Gastroesophageal sphincter (tissue), 4 donors: Measurements from ENCODE around the gene RFC2. TPM values are rescaled to one million over a fixed set of nuclear protein-coding genes. Genes with fewer than 3 reads are reported as not detected.
"Not testable (repeated sequence)": the region's sequence is repeated elsewhere in the genome, so short reads cannot be mapped to it uniquely, and the experiment has no call there.

ENCODE experiments used
- ATAC-seq: fragments of 150-250 bp; one replicate; pipeline ENCODE4 v1.9.1; 2016; ENCODE audit warnings: mild to moderate bottlenecking, moderate library complexity
- H3K27ac ChIP-seq, 4 donors: fragments of 200-600 bp; sonication (generic) in 3 of 4; 1 replicate in 3 of 4; 2 replicates in 1 of 4; pipeline ENCODE4 v1.5.1; 2016 to 2019
- H3K27me3 ChIP-seq: fragments of 200-600 bp; sonication (generic); one replicate; pipeline ENCODE4 v1.5.1; 2019
- H3K36me3 ChIP-seq, 2 donors: fragments of 200-600 bp; sonication (generic); one replicate each; pipeline ENCODE4 v1.5.1; 2019; ENCODE audit warnings: control low read depth in 1 of 2
- H3K4me1 ChIP-seq, 3 donors: fragments of 200-600 bp; sonication (generic); 1 replicate in 2 of 3; 2 replicates in 1 of 3; pipeline ENCODE4 v1.5.1; 2016 to 2019; ENCODE audit warnings: control low read depth in 2 of 3
- H3K4me3 ChIP-seq, 2 donors: fragments of 200-600 bp; sonication (generic); one replicate each; pipeline ENCODE4 v1.5.1; 2019; ENCODE audit warnings: mild to moderate bottlenecking in 1 of 2, moderate library complexity in 1 of 2
- H3K9me3 ChIP-seq, 3 donors: fragments of 200-600 bp; sonication (generic); one replicate each; pipeline ENCODE4 v1.5.1; 2017 to 2019; ENCODE audit warnings: control low read depth in 2 of 3
- EP300 ChIP-seq: sonication (generic); formaldehyde crosslinking; IDR thresholded peaks from one replicate; pipeline ENCODE4 v1.6.1; 2017; ENCODE audit warnings: antibody characterized with exemption, mild to moderate bottlenecking
- POLR2A ChIP-seq, 2 donors: fragments of 450-650 bp; IDR thresholded peaks; one replicate each; pipeline ENCODE4 v1.6.1; 2017; ENCODE audit warnings: antibody characterized with exemption in 2 of 2, mild to moderate bottlenecking in 2 of 2, moderate library complexity in 1 of 2
- POLR2AphosphoS5 ChIP-seq: sonication (generic); formaldehyde crosslinking; IDR thresholded peaks from one replicate; pipeline ENCODE4 v1.6.1; 2017; ENCODE audit warnings: antibody characterized with exemption
- WGBS, 2 donors: methylation state at CpG; one replicate each; pipeline ENCODE4 v1.1.5; 2018; ENCODE audit warnings: low coverage in 1 of 2; 5-methylcytosine and 5-hydroxymethylcytosine counted together
- total RNA-seq, 4 donors: library from RNA; depleted of rRNA; stranded (reverse); fragments of >200 nt; gene quantifications; one replicate each; pipeline ENCODE4 v1.1.0, GENCODE V29; 2016
- TF ChIP-seq, protein P1 (sequence below), 4 experiments: fragments of 200-600 bp in 2 of 4; fragments of 450-650 bp in 2 of 4; sonication (generic) in 1 of 4; IDR thresholded peaks; one replicate each; pipeline ENCODE4 v1.5.1; 2017 to 2019; ENCODE audit warnings: antibody characterized with exemption in 4 of 4, mild to moderate bottlenecking in 2 of 4, moderate library complexity in 2 of 4

Gene RFC2
- total RNA-seq, 4 donors from 2014 or later = 11.3 to 12.2 (median 11.3) TPM

DNA sequence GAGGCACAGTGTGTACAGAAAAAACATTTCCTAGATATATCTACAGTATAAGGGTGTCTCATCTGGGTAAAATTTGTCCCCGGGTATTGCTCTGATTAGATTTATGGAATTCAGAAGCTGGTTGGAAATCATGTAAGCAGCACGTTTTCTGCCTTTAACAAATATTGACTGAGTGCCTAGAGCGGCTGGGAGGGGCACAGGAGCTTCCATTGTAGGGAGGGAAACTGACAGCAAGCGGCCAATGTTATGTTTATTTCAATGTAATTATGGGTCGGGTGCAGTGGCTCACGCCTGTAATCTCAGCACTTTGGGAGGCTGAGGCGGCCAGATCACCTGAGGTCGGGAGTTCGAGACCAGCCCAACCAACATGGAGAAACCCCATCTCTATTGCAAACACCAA lies 4.4 kb upstream of the RFC2 start:
- Histone ChIP-seq H3K9me3 (no peaks in the 10 kb centered on the region), H3K27me3 (no peaks in the 10 kb centered on the region), H3K36me3 (no peaks in the 10 kb centered on the region), H3K4me3 (no peak overlapping the region), H3K4me1 (peaks cover 0 to 26% (median 7%) of the 10 kb centered on the region in 3 donors), H3K27ac (no peak overlapping the region)
- TF ChIP-seq, protein P1, sequence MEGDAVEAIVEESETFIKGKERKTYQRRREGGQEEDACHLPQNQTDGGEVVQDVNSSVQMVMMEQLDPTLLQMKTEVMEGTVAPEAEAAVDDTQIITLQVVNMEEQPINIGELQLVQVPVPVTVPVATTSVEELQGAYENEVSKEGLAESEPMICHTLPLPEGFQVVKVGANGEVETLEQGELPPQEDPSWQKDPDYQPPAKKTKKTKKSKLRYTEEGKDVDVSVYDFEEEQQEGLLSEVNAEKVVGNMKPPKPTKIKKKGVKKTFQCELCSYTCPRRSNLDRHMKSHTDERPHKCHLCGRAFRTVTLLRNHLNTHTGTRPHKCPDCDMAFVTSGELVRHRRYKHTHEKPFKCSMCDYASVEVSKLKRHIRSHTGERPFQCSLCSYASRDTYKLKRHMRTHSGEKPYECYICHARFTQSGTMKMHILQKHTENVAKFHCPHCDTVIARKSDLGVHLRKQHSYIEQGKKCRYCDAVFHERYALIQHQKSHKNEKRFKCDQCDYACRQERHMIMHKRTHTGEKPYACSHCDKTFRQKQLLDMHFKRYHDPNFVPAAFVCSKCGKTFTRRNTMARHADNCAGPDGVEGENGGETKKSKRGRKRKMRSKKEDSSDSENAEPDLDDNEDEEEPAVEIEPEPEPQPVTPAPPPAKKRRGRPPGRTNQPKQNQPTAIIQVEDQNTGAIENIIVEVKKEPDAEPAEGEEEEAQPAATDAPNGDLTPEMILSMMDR (IDR thresholded peaks at IDR 0.05) = no peak
- TF ChIP-seq POLR2A (IDR thresholded peaks at IDR 0.05) (no peak), POLR2AphosphoS5 (no peak), EP300 (no peak)
- ATAC-seq = no peak
- WGBS, 2 donors = 82 to 100% methylated on average over 1 to 9 of the region's 9 CpGs

DNA sequence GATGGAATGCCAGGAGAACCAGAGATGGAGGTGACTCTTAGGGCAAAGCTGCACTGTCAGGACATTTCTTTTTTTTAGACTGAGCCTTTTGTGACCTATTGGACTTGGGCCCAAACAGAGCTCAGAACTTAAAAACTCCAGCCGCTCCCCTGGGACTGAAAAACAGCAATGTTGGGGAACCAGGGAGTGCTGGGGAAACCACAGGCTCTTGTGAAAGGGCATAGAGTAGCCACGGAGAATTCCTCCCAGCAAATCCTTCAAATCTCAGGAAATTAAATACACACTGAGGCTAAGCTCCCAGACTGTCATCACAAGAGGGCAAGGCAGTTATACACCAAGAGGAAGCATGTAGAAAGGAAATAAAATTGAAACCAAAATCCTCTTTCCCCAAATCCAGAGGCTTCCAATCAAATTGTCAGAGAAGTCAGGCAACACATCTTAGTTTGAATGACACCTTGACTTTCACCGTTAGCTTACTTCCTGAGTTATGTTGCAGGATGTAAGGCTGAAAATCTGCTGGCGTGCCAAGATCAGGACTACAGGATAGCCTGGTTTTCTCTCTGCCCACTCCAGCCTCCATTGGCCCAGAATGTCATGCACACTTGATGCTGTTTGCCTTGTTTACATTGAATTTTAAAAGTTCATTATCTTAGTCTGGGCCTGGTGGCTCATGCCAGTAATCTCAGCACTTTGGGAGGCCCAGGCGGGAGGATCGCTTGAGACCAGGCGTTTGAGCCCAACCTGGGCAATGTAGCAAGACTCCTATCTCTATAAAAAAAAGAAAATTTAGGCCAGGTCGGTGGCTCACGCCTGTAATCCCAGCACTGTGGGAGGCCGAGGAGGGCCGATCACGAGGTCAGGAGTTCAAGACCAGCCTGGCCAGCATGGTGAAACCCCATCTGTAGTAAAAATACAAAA lies 2.6 kb upstream of the RFC2 start:
- Histone ChIP-seq H3K36me3 (no peaks in the 10 kb centered on the region), H3K4me3 (no peak overlapping the region), H3K27ac (peak overlapping the region in 2 of 4 donors; percentile 19 to 25), H3K9me3 (no peaks in the 10 kb centered on the region), H3K27me3 (no peaks in the 10 kb centered on the region), H3K4me1 (peaks cover 0 to 38% (median 12%) of the 10 kb centered on the region in 3 donors)
- 54 to 75% methylated on average over 6 to 8 of the region's 12 CpGs for WGBS, 2 donors
- ATAC-seq = no peak
- TF ChIP-seq, protein P1 (IDR thresholded peaks at IDR 0.05) = no peak
- TF ChIP-seq POLR2AphosphoS5 = no peak
- no peak for TF ChIP-seq POLR2A (IDR thresholded peaks at IDR 0.05)
- TF ChIP-seq EP300 = no peak

DNA sequence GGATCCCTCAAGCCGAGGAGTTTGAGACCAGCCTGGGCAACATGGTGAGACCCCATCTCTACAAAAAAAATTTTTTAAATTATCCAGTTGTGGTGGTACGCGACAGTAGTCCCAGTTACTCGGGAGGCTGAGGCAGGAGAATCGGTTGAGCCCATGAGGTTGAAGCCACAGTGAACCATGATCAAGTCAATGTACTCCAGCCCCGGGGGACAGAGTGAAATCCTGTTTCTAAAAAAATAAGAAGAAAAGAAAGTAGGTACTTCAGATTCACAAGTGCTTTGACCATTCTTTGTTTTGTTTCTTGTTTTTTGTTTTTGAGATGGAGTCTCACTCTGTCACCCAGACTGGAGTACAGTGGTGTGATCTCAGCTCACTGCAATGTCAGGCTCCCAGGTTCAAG lies 1.3 kb upstream of the RFC2 start:
- not testable (repeated sequence) for H3K27me3 ChIP-seq, ATAC-seq, H3K9me3 ChIP-seq
- peak overlapping the region; percentile 76 to 95 (median 92) for H3K27ac ChIP-seq
- 79 to 98% methylated on average over 5 to 6 of the region's 6 CpGs for WGBS, 2 donors
- H3K4me3 ChIP-seq = peak overlapping the region in 1 of 2 donors; percentile 74
- H3K4me1 ChIP-seq = peaks cover 0 to 38% (median 12%) of the 10 kb centered on the region in 3 donors
- peaks cover 0 to 12% of the 10 kb centered on the region in 2 donors for H3K36me3 ChIP-seq

DNA sequence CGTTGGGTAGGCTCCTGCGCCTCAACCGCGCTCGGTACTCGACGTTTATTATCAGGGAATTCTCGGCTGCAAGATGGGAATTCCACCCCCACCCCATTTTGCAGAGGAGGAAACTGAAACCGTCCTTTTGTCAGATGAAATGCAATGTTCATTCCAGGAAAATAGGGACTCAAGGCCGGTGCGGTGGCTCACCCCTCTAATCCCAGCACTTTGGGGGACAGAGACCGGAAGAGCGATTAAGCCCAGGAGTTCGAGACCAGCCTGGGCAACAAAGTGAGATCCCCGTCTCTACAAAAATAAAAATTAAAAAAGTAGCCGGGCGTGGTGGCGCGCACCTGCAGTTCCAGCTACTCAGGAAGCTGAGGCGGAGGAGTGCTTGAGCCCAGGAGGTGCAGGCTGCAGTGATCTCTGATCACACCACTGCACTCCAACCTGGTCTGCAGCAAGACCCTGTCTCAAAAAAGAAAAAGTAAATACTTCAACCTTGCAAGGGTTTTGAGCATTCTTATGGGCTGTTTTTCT lies 720 bp upstream of the RFC2 start:
- H3K9me3 ChIP-seq = no peaks in the 10 kb centered on the region
- peaks cover 0 to 38% (median 12%) of the 10 kb centered on the region in 3 donors for H3K4me1 ChIP-seq
- H3K36me3 ChIP-seq = peaks cover 0 to 17% of the 10 kb centered on the region in 2 donors
- no peak for ATAC-seq
- TF ChIP-seq POLR2AphosphoS5 = no peak
- H3K27me3 ChIP-seq = no peaks in the 10 kb centered on the region
- H3K4me3 ChIP-seq = peak overlapping the region; percentile 74 to 81
- H3K27ac ChIP-seq = peak overlapping the region; percentile 76 to 95 (median 92)
- 31 to 49% methylated on average over 6 of the region's 20 CpGs for WGBS, 2 donors

DNA sequence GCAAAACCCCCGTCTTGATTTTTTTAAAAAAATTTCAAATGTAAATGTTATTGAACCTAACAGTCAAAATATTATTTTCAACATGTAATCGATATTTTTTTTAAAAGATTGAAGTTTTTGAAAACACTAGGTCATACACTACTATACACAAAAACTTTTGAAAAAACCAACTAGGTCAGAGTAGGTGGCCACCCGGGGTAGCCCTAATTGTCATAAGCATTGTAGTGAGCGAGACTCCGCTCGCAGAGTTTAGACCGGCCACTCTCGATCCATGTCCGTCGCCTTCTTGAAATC lies 417 bp downstream of the RFC2 start:
- Histone ChIP-seq H3K27me3 (no peaks in the 10 kb centered on the region), H3K36me3 (peaks cover 0 to 28% of the 10 kb centered on the region in 2 donors), H3K9me3 (no peaks in the 10 kb centered on the region), H3K4me3 (peak overlapping the region; percentile 74 to 81), H3K27ac (peak overlapping the region; percentile 59 to 95 (median 92)), H3K4me1 (peaks cover 0 to 38% (median 12%) of the 10 kb centered on the region in 3 donors)
- ATAC-seq = no peak
- 0 to 3% methylated on average over 8 to 10 of the region's 10 CpGs for WGBS, 2 donors
- no peak for TF ChIP-seq EP300
- no peak for TF ChIP-seq POLR2AphosphoS5
- TF ChIP-seq POLR2A (IDR thresholded peaks at IDR 0.05) = no peak

DNA sequence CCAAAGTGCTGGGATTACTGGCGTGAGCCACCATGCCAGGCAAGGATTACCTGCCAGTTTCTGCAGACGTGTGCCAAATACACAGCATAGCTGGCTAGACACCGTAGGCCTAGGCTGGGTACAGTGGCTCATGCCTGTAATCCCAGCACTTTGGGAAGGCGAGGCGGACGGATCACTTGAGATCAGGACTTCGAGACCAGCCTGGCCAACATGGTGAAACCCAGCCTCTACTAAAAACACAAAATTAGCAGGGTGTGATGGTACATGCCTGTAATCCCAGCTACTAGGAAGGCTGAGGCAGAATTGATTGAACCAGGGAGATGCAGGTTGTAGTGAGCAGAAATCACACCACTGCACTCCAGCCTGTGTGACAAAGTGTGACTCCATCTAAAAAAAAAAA lies 868 bp downstream of the RFC2 start:
- peak overlapping the region in 1 of 2 donors; percentile 74 for H3K4me3 ChIP-seq
- peak overlapping the region in 2 of 4 donors; percentile 94 to 95 for H3K27ac ChIP-seq
- TF ChIP-seq POLR2A (IDR thresholded peaks at IDR 0.05) = no peak
- TF ChIP-seq POLR2AphosphoS5 = no peak
- TF ChIP-seq, protein P1 (IDR thresholded peaks at IDR 0.05) = no peak
- no peak for TF ChIP-seq EP300
- H3K4me1 ChIP-seq = peaks cover 0 to 38% (median 12%) of the 10 kb centered on the region in 3 donors
- 57% methylated on average over 2 of the region's 7 CpGs; no CpG with 5 or more reads in 1 of the 2 donors for WGBS, 2 donors
- no peak for ATAC-seq
- H3K9me3 ChIP-seq = no peaks in the 10 kb centered on the region
- H3K36me3 ChIP-seq = peaks cover 0 to 33% of the 10 kb centered on the region in 2 donors
- H3K27me3 ChIP-seq = no peaks in the 10 kb centered on the region
